ENCODE data around the gene SPO11.

- TF ChIP-seq CTCF (IDR thresholded peaks at IDR 0.05) (no peak), EZH2 (IDR thresholded peaks at IDR 0.05) (no peak)
Observed at GRCh38 chr20:57342829-57343228, 13.2 kb downstream of the SPO11 start.
